Activated effector memory CD4-positive, alpha-beta T cell treated with anti-CD3 and anti-CD28 coated beads, Interleukin-2, amount 50 U/mL, for 16 hours (primary cell): Measurements from ENCODE around the gene SLC2A9.
A peak's percentile ranks its signal among the peaks of the same experiment; 100 is the strongest.

Experiments used
- DNase-seq: peaks from one replicate; pipeline ENCODE4 v3.0.0-alpha.2; 2020

The SLC2A9 gene

GRCh38 chr4:10020871-10021652 lies at the start of gene SLC2A9:
Gene SLC2A9 (minus strand): TSS chr4:10021497. CDS start chr4:10021429, 68 bp downstream.
- peak; percentile 53 for DNase-seq

GRCh38 chr4:10069075-10069642 lies 47.9 kb upstream of the SLC2A9 start:
- DNase-seq, result no peak

- no peak for DNase-seq
Observed at GRCh38 chr4:10066670-10067651, 45.7 kb upstream of the SLC2A9 start.

GRCh38 chr4:10066206-10066605 lies 44.9 kb upstream of the SLC2A9 start:
- no peak for DNase-seq

- no peak for DNase-seq
Observed at GRCh38 chr4:10063544-10064300, 42.4 kb upstream of the SLC2A9 start.

GRCh38 chr4:10061650-10062415 lies 40.5 kb upstream of the SLC2A9 start:
- no peak for DNase-seq

GRCh38 chr4:10058371-10058770 lies 37.1 kb upstream of the SLC2A9 start:
- DNase-seq, result no peak

- no peak for DNase-seq
Observed at GRCh38 chr4:10057023-10057395, 35.7 kb upstream of the SLC2A9 start.

GRCh38 chr4:10056334-10057022 lies 35.2 kb upstream of the SLC2A9 start:
- DNase-seq, result no peak

- no peak for DNase-seq
Observed at GRCh38 chr4:10055871-10056270, 34.6 kb upstream of the SLC2A9 start.

GRCh38 chr4:10054571-10055041 lies 33.3 kb upstream of the SLC2A9 start:
- no peak for DNase-seq

GRCh38 chr4:10053635-10054453 lies 32.5 kb upstream of the SLC2A9 start:
- DNase-seq, result no peak

- DNase-seq, result no peak
Observed at GRCh38 chr4:10051517-10052135, 30.3 kb upstream of the SLC2A9 start.

- no peak for DNase-seq
Observed at GRCh38 chr4:10050721-10051120, 29.4 kb upstream of the SLC2A9 start.

GRCh38 chr4:10050261-10050661 lies 29.0 kb upstream of the SLC2A9 start:
- DNase-seq, result no peak

GRCh38 chr4:10048941-10049697 lies 27.8 kb upstream of the SLC2A9 start:
- DNase-seq, result no peak

GRCh38 chr4:10047967-10048366 lies 26.7 kb upstream of the SLC2A9 start:
- no peak for DNase-seq

GRCh38 chr4:10046471-10046870 lies 25.2 kb upstream of the SLC2A9 start:
- no peak for DNase-seq

- DNase-seq, result no peak
Observed at GRCh38 chr4:10045481-10045880, 24.2 kb upstream of the SLC2A9 start.
